HepG2 (cell line): ENCODE data around the gene PPP1R13L. TPM values are rescaled to one million over a fixed set of nuclear protein-coding genes. Genes with fewer than 3 reads are reported as not detected.

Experiments
- AGO1 ChIP-seq: fragments of 200-400 bp; formaldehyde crosslinking; IDR thresholded peaks from 2 replicates; pipeline ENCODE4 v1.6.1; 2017; ENCODE audit warnings: mild to moderate bottlenecking, low read depth, low read length, moderate library complexity; ENCODE audit not compliant: poor library complexity, severe bottlenecking
- CHCHD3 ChIP-seq: sonication (generic); formaldehyde crosslinking; IDR thresholded peaks from 2 replicates; pipeline ENCODE4 v1.8.0; 2022; ENCODE audit warnings: mild to moderate bottlenecking, missing genetic modification reagents, moderate library complexity
- EED ChIP-seq: sonication (generic); formaldehyde crosslinking; IDR thresholded peaks from 2 replicates; pipeline ENCODE4 v1.5.0; 2020; ENCODE audit warnings: mild to moderate bottlenecking, missing genetic modification reagents
- ETS1 ChIP-seq: sonication (generic); formaldehyde crosslinking; IDR thresholded peaks from 2 replicates; pipeline ENCODE4 v1.4.0; 2020; ENCODE audit warnings: missing genetic modification reagents
- ETV5 ChIP-seq: IDR thresholded peaks from 2 replicates; pipeline ENCODE4 v1.6.1; 2018; ENCODE audit warnings: missing biosample characterization, missing genetic modification reagents, inconsistent platforms, borderline replicate concordance
- FOXP1 ChIP-seq, 2 experiments: fragments of 450-650 bp in 1 of 2; IDR thresholded peaks; 2 replicates each; pipeline ENCODE4 v1.6.1; 2017 to 2018; ENCODE audit warnings: antibody characterized with exemption in 1 of 2
- GMEB1 ChIP-seq: sonication (generic); formaldehyde crosslinking; IDR thresholded peaks from 2 replicates; pipeline ENCODE4 v1.5.1; 2020; ENCODE audit warnings: missing genetic modification reagents, mild to moderate bottlenecking, borderline replicate concordance
- GZF1 ChIP-seq: sonication (generic); formaldehyde crosslinking; IDR thresholded peaks from 2 replicates; pipeline ENCODE4 v1.5.1; 2020; ENCODE audit warnings: mild to moderate bottlenecking, missing genetic modification reagents
- HNRNPH1 ChIP-seq: fragments of 200-400 bp; formaldehyde crosslinking; optimal IDR thresholded peaks from 2 replicates; pipeline ENCODE3; 2017; ENCODE audit warnings: mild to moderate bottlenecking, low read depth, low read length
- PHF8 ChIP-seq: sonication (generic); formaldehyde crosslinking; IDR thresholded peaks from 2 replicates; pipeline ENCODE4 v1.5.0; 2020; ENCODE audit warnings: missing genetic modification reagents
- PLRG1 ChIP-seq: fragments of 450-650 bp; conservative IDR thresholded peaks from 2 replicates; pipeline ENCODE4 v1.6.1; 2016
- PRMT3 ChIP-seq: sonication (generic); formaldehyde crosslinking; IDR thresholded peaks from 2 replicates; pipeline ENCODE4 v1.8.1; 2022; ENCODE audit warnings: low read depth, mild to moderate bottlenecking, moderate library complexity, missing genetic modification reagents, borderline replicate concordance
- TRIM22 ChIP-seq: fragments of 450-650 bp; IDR thresholded peaks from 2 replicates; pipeline ENCODE4 v1.6.1; 2017
- ZBTB49 ChIP-seq: sonication (generic); formaldehyde crosslinking; IDR thresholded peaks from 2 replicates; pipeline ENCODE4 v1.4.0; 2020; ENCODE audit warnings: missing genetic modification reagents, borderline replicate concordance
- ZFX ChIP-seq: sonication (generic); formaldehyde crosslinking; IDR thresholded peaks from 2 replicates; pipeline ENCODE4 v1.4.0; 2020; ENCODE audit warnings: mild to moderate bottlenecking, low read depth, missing genetic modification reagents, moderate library complexity
- ZNF205 ChIP-seq: IDR thresholded peaks from 2 replicates; pipeline ENCODE4 v1.6.1; 2018; ENCODE audit warnings: missing biosample characterization, missing genetic modification reagents
- ZNF333 ChIP-seq: sonication (generic); formaldehyde crosslinking; IDR thresholded peaks from 2 replicates; pipeline ENCODE4 v1.4.0; 2020; ENCODE audit warnings: mild to moderate bottlenecking, missing genetic modification reagents, borderline replicate concordance
- ZNF569 ChIP-seq: sonication (generic); formaldehyde crosslinking; IDR thresholded peaks from 2 replicates; pipeline ENCODE4 v1.5.0; 2020; ENCODE audit warnings: mild to moderate bottlenecking, missing genetic modification reagents, moderate library complexity, borderline replicate concordance
- ZNF672 ChIP-seq: sonication (generic); formaldehyde crosslinking; IDR thresholded peaks from 2 replicates; pipeline ENCODE4 v1.8.1; 2022; ENCODE audit warnings: missing genetic modification reagents
- ZNF720 ChIP-seq: sonication (generic); formaldehyde crosslinking; IDR thresholded peaks from 2 replicates; pipeline ENCODE4 v1.4.0; 2020; ENCODE audit warnings: missing genetic modification reagents
- polyA plus RNA-seq, 8 experiments: library from polyadenylated mRNA; depleted of rRNA in 3 of 8; stranded (reverse) in 7 of 8; unstranded in 1 of 8; fragments of >200 nt; fragmentation: Illumina TruSeq in 4 of 8; extraction: Trizol in 4 of 8; gene quantifications; 2 replicates each; pipeline versions ENCODE4 v1.2.1 to v1.2.3, GENCODE V29; 2011 to 2016; ENCODE audit warnings: low read depth in 4 of 8, missing spikeins in 1 of 8, mixed read lengths in 1 of 8; ENCODE audit not compliant: insufficient read depth in 1 of 8
- total RNA-seq, 5 experiments: library from RNA; depleted of rRNA; stranded (reverse); fragments of >200 nt; fragmentation: Illumina TruSeq; extraction: Trizol; gene quantifications; 2 replicates each; pipeline ENCODE4 v1.2.3, GENCODE V29; 2016; ENCODE audit warnings: low read depth in 1 of 5

The PPP1R13L gene
- total and polyA plus RNA-seq, 2 of the 13 experiments (the other 11 are each of a cell fraction or from before 2014, with no cell fraction given), result 1.3 to 6.6 TPM

- TF ChIP-seq ZNF672, result no peak
- no peak for TF ChIP-seq ZBTB49 (CRISPR knock-in tag)
- no peak for TF ChIP-seq PHF8
- TF ChIP-seq ZNF720 (CRISPR knock-in tag), result no peak
- TF ChIP-seq HNRNPH1, result no peak
- no peak for TF ChIP-seq GZF1 (CRISPR knock-in tag)
- TF ChIP-seq EED (CRISPR knock-in tag), result no peak
- TF ChIP-seq ETS1 (CRISPR knock-in tag), result no peak
- TF ChIP-seq FOXP1 (IDR thresholded peaks at IDR 0.05), result no peak
- no peak for TF ChIP-seq FOXP1 (CRISPR knock-in tag; IDR thresholded peaks at IDR 0.05)
- TF ChIP-seq ETV5 (CRISPR knock-in tag), result 0 out of 2 replicates have a peak, but pooled peaks have one; percentile 16
- no peak for TF ChIP-seq ZNF569 (CRISPR knock-in tag)
- TF ChIP-seq ZNF333 (CRISPR knock-in tag), result no peak
- TF ChIP-seq PLRG1, result no peak
- TF ChIP-seq PRMT3, result no peak
- no peak for TF ChIP-seq ZNF205 (CRISPR knock-in tag)
- peak; percentile 36; the same call in 1 of the 2 replicates for TF ChIP-seq ZFX (CRISPR knock-in tag)
- no peak for TF ChIP-seq GMEB1 (CRISPR knock-in tag)
- peak; percentile 58 for TF ChIP-seq AGO1
- no peak for TF ChIP-seq CHCHD3 (CRISPR knock-in tag)
- no peak for TF ChIP-seq TRIM22
Observed at GRCh38 chr19:45346449-45346848, 58.4 kb downstream of the PPP1R13L start (continued).
